OCI-LY3 (cell line): ENCODE results near the gene KLHL13.

Source experiments
- EZH2phosphoT487 ChIP-seq: fragments of 200-600 bp; shearing (Covaris generic); IDR thresholded peaks from 2 replicates; pipeline ENCODE4 v1.6.1; 2018; ENCODE audit warnings: antibody characterized with exemption, mixed run types, low read depth
- TF ChIP-seq, protein P1 (sequence below): fragments of 200-600, 300-600 bp; sonication (generic); IDR thresholded peaks from 2 replicates; pipeline ENCODE4 v1.5.1; 2014; ENCODE audit warnings: antibody characterized with exemption, low read length, low read depth

DNA sequence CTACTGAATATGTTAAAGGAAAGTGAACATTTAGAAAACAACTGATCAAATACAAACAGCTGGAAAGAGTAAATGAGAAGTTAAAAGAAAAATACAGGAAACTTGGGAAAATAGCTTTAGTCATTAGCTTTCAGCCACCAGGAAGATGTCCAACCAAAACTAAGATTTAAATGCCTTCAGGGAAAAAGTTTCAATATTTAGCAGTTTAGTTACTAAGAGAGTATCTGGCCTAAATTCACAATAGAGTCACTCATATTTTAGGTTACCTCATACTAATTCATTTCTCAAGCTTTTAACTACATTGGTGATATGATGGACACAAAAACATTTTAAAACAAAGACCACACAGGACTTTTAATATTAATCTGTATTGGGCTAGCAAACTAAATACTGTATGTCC, 13.1 kb upstream of the KLHL13 start:
- TF ChIP-seq, protein P1, sequence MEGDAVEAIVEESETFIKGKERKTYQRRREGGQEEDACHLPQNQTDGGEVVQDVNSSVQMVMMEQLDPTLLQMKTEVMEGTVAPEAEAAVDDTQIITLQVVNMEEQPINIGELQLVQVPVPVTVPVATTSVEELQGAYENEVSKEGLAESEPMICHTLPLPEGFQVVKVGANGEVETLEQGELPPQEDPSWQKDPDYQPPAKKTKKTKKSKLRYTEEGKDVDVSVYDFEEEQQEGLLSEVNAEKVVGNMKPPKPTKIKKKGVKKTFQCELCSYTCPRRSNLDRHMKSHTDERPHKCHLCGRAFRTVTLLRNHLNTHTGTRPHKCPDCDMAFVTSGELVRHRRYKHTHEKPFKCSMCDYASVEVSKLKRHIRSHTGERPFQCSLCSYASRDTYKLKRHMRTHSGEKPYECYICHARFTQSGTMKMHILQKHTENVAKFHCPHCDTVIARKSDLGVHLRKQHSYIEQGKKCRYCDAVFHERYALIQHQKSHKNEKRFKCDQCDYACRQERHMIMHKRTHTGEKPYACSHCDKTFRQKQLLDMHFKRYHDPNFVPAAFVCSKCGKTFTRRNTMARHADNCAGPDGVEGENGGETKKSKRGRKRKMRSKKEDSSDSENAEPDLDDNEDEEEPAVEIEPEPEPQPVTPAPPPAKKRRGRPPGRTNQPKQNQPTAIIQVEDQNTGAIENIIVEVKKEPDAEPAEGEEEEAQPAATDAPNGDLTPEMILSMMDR = no peak
- no peak for TF ChIP-seq EZH2phosphoT487
